GM18867 (cell line): ENCODE measurements around the gene ILDR1.

Source experiments
- ATAC-seq: cut with Tn5 transposase; IDR thresholded peaks from one replicate; pipeline ENCODE4 v1.9.1; 2021; ENCODE audit warnings: mild to moderate bottlenecking, moderate library complexity; ENCODE audit not compliant: unreplicated experiment

The ILDR1 gene

GRCh38 chr3:121995161-121996137 is 26.6 kb downstream of the ILDR1 start:
- peak; percentile 46 for ATAC-seq

GRCh38 chr3:121994551-121994950 is 27.5 kb downstream of the ILDR1 start:
- no peak for ATAC-seq

DNA sequence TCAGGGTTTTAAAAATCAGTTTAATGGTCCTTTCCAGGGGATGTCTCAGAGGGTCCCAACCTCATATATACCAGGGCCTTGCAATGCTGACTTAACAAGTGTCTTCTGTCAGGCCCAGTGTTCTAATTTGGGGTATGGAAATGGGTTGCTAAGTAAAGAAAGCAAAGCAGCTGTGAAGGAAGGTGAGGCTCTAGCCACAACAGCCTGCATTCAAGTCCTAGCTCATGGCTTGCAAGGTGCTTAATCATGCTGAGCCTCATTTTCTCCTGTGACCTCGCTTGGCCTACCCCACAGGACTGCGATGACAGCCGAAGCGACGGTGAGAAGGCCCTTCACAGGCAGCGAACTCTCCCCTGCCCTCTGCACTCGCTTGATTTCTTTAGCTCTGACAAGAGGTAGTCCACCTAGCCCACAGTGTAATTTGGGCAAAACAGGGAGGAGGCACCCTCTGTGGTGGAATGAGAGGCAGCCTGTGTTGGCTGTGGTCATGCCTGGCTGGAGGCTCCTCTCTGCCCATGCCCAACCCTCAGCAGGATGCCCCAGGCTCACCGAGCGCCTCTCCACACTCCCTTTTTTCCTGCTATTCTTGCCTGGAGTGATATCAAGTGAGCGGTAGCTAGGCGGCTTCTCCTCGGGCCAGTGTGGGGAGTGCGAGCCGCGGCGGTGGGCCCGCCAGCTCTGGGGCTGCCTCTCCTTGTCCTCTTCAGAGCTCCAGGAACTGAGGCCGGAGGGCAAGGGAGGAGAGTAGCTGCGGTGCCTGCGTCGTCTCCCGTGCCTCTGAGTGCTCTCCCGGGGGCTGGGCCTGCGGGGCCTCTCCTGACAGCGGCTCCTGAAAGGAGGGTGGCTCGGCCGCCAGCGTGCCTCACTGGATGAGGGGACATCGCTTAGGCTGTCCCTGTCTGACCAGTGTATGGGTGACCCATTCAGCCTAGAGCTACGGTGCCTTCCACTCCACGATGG is 29.2 kb downstream of the ILDR1 start:
- ATAC-seq = peak; percentile 67

DNA sequence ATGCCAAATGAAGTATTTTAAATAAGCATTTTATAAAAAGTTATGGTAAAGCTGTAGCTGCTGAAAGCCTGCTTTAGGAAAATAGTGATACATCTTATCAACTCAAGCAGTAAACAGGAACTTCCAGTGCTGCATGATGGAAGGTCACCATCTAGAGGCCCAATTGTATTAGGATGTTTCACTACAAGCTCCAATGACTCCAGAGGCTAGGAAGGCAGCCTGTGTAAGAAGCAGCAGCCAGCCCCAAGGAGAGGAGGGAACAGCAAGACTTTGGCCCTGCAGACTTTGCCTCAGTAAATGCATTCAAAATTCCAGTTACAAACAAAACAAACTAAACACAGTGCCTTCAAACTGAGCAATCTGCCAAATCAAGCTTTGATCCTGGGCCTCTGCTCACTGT is 32.1 kb downstream of the ILDR1 start:
- no peak for ATAC-seq

DNA sequence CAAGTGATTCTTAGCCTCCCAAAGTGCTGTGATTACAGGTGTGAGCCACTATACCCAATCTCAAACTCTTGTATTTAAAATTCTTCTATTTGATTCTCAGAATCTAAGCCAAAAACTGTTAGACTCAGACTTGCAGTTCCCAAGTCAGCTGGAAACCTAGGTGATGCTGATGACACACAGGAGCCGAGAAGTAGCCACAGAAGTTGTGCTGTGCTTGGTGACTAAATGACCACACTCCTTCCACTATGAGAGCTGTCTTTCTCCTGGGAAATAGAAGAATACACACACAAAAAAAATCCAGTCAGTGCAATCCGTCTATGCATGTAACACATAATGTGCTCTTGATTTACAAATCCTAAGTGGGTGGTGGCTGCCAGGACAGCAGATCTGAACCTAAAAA is 33.9 kb downstream of the ILDR1 start:
- no peak for ATAC-seq

GRCh38 chr3:121985846-121986245 is 36.2 kb downstream of the ILDR1 start:
- ATAC-seq = no peak

- no peak for ATAC-seq
Observed at GRCh38 chr3:121981473-121981872, 40.6 kb downstream of the ILDR1 start.

DNA sequence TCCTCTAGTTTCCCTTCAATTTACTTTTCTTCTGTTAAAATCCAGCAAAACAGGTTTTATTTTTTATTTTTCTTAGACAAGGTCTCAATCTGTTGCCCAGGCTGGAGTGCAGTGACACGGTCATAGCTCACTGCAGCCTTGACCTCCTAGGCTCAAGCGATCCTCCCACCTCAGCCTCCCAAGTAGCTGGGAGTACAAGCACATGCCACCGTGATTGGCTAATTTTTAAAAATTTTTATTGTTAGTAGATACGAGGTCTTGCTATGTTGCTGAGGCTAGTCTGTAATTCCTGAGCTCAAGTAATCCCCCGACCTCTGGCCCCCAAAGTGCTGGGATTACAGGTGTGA is 41.6 kb downstream of the ILDR1 start:
- no peak for ATAC-seq

- ATAC-seq = peak; percentile 74
Observed at GRCh38 chr3:121979734-121980449, 42.2 kb downstream of the ILDR1 start.

- ATAC-seq = no peak
Observed at GRCh38 chr3:121979246-121979645, 42.8 kb downstream of the ILDR1 start.

GRCh38 chr3:121976727-121977126 is 45.3 kb downstream of the ILDR1 start:
- ATAC-seq = no peak

DNA sequence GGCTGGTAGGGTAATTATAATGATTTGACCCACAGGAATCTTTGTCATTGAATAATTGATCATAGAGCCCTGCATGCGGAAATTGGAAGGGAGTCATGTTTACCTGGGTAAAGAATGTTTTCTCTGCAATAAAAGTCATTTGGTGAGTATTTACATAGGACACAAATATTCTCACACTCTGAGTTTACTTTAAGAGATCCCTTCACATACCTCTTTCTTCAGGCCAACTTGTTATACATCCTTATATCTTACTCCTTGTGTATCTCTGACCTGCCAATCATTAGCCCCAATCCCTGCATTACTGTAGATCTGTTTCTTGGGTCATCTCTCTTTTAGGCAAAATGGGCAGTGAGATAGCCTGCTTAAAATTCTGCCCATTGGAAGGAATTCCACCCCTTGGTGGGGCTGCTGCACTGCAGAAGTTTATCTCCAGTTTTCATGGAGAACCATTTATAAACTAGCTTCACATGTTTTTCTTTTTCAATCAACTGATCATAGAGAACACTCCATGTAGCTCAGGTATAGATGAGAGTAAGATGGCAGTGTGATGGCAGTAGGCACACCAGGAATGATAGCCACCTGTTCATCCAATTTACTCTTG is 46.2 kb downstream of the ILDR1 start:
- ATAC-seq = no peak

DNA sequence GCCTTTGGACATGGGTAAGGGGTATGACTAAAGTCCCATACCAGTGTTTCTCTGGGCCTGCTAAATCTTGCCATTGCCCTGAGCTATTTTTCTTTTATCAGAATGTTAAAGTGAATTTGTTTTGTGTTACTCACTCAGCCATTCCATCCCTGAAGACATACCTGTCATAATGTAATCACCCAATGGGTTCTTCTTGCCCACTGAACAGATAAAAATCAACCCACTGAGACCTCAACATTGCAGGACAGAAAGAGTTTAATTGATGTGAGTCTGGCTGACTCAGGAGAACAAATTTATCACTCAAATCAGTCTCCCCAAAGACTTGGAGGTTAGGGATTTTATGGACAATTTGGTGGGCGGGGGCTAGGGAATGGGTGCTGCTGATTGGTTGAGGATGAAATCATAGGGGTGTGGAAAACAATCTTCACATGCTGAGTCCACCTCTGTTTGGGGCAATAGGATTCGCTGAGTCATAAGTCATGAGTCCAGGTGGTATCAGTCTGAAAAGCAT is 47.4 kb downstream of the ILDR1 start:
- no peak for ATAC-seq

GRCh38 chr3:121970047-121970446 is 52.0 kb downstream of the ILDR1 start:
- ATAC-seq = no peak

GRCh38 chr3:121969631-121970030 is 52.4 kb downstream of the ILDR1 start:
- ATAC-seq = no peak

GRCh38 chr3:121963608-121964007 is 58.4 kb downstream of the ILDR1 start:
- no peak for ATAC-seq

DNA sequence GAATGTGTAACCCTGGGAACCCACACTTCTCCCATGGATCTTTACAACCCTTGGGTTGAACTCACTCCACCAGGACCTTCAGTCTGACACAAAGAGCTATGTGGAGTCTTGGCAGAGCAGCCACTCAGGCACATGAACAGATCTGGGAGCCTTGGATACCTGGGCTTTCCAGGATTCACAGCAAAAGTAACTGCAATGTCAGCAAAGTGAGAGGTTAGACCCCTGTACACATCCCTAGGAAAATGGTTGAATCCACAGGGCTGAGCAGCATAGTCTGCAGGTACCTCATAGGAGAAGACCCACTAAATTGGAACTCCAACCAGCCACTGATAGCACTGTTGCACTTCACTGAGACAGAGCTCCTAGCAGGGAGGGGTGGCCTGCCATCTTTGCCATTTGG is 59.6 kb downstream of the ILDR1 start:
- ATAC-seq = no peak

DNA sequence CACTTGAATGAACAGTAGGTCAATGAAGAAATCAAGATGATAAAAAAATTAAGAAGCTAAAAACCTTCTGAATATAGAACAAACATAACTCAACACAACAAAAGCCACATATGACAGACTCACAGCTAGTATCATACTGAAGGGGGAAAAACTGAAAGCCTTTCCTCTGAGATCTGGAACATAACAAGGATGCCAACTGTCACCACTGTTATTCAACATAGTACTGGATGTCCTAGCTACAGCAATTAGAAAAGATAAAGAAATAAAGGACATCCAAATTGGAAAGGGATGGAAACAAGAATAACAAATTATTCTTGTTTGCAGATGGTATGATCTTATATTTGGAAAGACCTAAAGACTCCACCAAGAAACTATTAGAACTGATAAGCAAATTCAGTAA is 60.8 kb downstream of the ILDR1 start:
- no peak for ATAC-seq

GRCh38 chr3:121958801-121959200 is 63.2 kb downstream of the ILDR1 start:
- ATAC-seq = no peak

GRCh38 chr3:121957674-121958415 is 64.2 kb downstream of the ILDR1 start:
- ATAC-seq = no peak
